SU-DHL-6 (cell line): ENCODE results near the gene BMPR1B.

ENCODE experiments used
- H2AFZ ChIP-seq: fragments of 200-600 bp; sonication (generic); 2 replicates; pipeline ENCODE4 v1.6.1; 2014; ENCODE audit warnings: low read depth, mild to moderate bottlenecking, moderate library complexity, mixed read lengths, antibody characterized with exemption, low read length; ENCODE audit not compliant: severe bottlenecking
- H3F3A ChIP-seq: fragments of 200-600 bp; shearing (Covaris generic); 2 replicates; pipeline ENCODE4 v1.6.0; 2016; ENCODE audit warnings: antibody characterized with exemption, mild to moderate bottlenecking; ENCODE audit not compliant: insufficient read depth
- H3K27ac ChIP-seq: fragments of 200-600 bp; sonication (generic); 2 replicates; pipeline ENCODE4 v1.5.1; 2016; ENCODE audit warnings: low read depth, mild to moderate bottlenecking, low read length, moderate library complexity, mixed read lengths
- H3K27me3 ChIP-seq: fragments of 200-600 bp; sonication (generic), shearing (Covaris generic); 2 replicates; pipeline ENCODE4 v1.6.0; 2014; ENCODE audit warnings: mild to moderate bottlenecking, low read length
- H3K36me3 ChIP-seq: fragments of 200-600 bp; sonication (generic); 2 replicates; pipeline ENCODE4 v1.6.1; 2014; ENCODE audit warnings: mild to moderate bottlenecking, low read length, mixed read lengths
- H3K4me2 ChIP-seq: fragments of 300-600, 200-600 bp; shearing (Covaris generic), sonication (generic); 2 replicates; pipeline ENCODE4 v1.6.0; 2014; ENCODE audit warnings: low read length, low read depth, mild to moderate bottlenecking; ENCODE audit not compliant: poor library complexity, severe bottlenecking
- H3K4me3 ChIP-seq: fragments of 200-600 bp; sonication (generic); 2 replicates; pipeline ENCODE4 v1.5.1; 2014; ENCODE audit warnings: antibody characterized with exemption, low read length, mild to moderate bottlenecking, mixed read lengths; ENCODE audit not compliant: insufficient read depth, poor library complexity, severe bottlenecking
- H3K79me2 ChIP-seq: fragments of 200-600 bp; sonication (generic); 2 replicates; pipeline ENCODE4 v1.6.1; 2014; ENCODE audit warnings: mild to moderate bottlenecking, low read length, moderate library complexity; ENCODE audit not compliant: insufficient read depth
- H3K9ac ChIP-seq: fragments of 200-600 bp; sonication (generic); 2 replicates; pipeline ENCODE4 v1.7.0; 2014; ENCODE audit warnings: mild to moderate bottlenecking, low read length
- H3K9me2 ChIP-seq: fragments of 200-600 bp; sonication (generic); replicated peaks from 2 replicates; pipeline ENCODE4 v1.6.1; 2014; ENCODE audit warnings: low read length; ENCODE audit not compliant: insufficient read depth
- H3K9me3 ChIP-seq: fragments of 200-600 bp; sonication (generic); 2 replicates; pipeline ENCODE4 v1.6.1; 2014; ENCODE audit warnings: low read length, mixed read lengths; ENCODE audit not compliant: insufficient read depth
- H4K20me1 ChIP-seq: fragments of 200-600 bp; sonication (generic); 2 replicates; pipeline ENCODE4 v1.6.1; 2014; ENCODE audit warnings: low read depth, mild to moderate bottlenecking, antibody characterized with exemption, low read length, moderate library complexity, mixed read lengths
- EZH2phosphoT487 ChIP-seq: fragments of 200-600 bp; sonication (generic), shearing (Covaris generic); conservative IDR thresholded peaks from 2 replicates; pipeline ENCODE4 v1.6.1; 2018; ENCODE audit warnings: mild to moderate bottlenecking, antibody characterized with exemption, low read length, moderate library complexity, mixed read lengths
- TF ChIP-seq, protein P1 (sequence below): fragments of 200-600 bp; sonication (generic); IDR thresholded peaks from one replicate; pipeline ENCODE4 v1.5.1; 2017; ENCODE audit warnings: antibody characterized with exemption, mild to moderate bottlenecking, low read length, moderate library complexity; ENCODE audit not compliant: insufficient read depth, poor library complexity, severe bottlenecking

The BMPR1B gene

DNA sequence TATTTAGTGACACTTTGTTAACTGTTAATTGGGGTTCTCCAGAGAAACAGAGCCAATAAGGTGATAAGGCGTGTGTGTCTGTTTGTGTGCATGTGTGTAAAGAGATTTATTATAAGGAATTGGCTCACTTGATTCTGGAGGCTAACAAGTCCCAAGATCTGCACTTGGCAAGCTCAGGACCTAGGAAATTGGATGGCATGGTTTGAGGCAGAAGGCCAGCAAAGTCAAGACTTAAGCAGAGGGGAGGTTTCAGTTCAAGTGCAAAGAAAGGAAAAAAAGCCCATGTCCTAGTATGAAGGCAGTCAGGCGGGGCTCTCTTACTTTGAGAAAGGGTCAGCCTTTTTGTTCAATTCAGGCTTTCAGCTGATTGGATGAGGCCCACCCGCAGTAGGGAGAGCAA, 314.1 kb downstream of the BMPR1B start:
- Histone ChIP-seq H2AFZ (no peak overlapping the region), H3K9me2 (no peaks in the 10 kb centered on the region), H3F3A (no peaks in the 10 kb centered on the region), H3K36me3 (no peaks in the 10 kb centered on the region), H3K27me3 (no peaks in the 10 kb centered on the region), H3K9me3 (no peaks in the 10 kb centered on the region), H3K4me3 (no peak overlapping the region), H3K79me2 (no peaks in the 10 kb centered on the region), H3K27ac (no peak overlapping the region), H3K4me2 (no peak overlapping the region), H4K20me1 (no peaks in the 10 kb centered on the region), H3K9ac (no peak overlapping the region)
- TF ChIP-seq EZH2phosphoT487: no peak
- TF ChIP-seq, protein P1, sequence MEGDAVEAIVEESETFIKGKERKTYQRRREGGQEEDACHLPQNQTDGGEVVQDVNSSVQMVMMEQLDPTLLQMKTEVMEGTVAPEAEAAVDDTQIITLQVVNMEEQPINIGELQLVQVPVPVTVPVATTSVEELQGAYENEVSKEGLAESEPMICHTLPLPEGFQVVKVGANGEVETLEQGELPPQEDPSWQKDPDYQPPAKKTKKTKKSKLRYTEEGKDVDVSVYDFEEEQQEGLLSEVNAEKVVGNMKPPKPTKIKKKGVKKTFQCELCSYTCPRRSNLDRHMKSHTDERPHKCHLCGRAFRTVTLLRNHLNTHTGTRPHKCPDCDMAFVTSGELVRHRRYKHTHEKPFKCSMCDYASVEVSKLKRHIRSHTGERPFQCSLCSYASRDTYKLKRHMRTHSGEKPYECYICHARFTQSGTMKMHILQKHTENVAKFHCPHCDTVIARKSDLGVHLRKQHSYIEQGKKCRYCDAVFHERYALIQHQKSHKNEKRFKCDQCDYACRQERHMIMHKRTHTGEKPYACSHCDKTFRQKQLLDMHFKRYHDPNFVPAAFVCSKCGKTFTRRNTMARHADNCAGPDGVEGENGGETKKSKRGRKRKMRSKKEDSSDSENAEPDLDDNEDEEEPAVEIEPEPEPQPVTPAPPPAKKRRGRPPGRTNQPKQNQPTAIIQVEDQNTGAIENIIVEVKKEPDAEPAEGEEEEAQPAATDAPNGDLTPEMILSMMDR: no peak

DNA sequence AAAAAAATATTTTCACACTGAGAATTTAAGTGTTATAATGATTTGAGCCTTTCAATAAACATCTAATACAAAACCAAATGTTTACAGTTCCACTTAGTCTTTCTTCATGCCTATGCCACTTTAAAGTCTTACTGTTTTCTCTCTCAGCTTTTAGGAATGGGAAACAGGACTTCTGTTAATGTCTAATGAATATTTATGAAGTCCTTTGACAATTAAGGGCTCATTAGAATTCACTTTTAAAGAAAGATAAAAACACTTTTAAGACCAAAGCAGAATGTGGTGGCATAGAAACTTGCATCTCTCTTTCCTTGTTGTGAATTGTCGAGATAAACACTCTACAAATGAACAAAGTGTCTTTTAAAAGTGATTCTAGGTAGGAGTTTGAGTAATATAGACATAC, 315.9 kb downstream of the BMPR1B start:
- H3K27ac ChIP-seq: no peak overlapping the region
- H3K9me2 ChIP-seq: no peaks in the 10 kb centered on the region
- H3K27me3 ChIP-seq: no peaks in the 10 kb centered on the region
- H3K9ac ChIP-seq: no peak overlapping the region
- H3K9me3 ChIP-seq: no peaks in the 10 kb centered on the region
- no peaks in the 10 kb centered on the region for H3K79me2 ChIP-seq
- no peak overlapping the region for H3K4me2 ChIP-seq
- no peak for TF ChIP-seq EZH2phosphoT487
- TF ChIP-seq, protein P1: no peak
- no peaks in the 10 kb centered on the region for H4K20me1 ChIP-seq
- H2AFZ ChIP-seq: no peak overlapping the region
- H3F3A ChIP-seq: no peaks in the 10 kb centered on the region
- H3K36me3 ChIP-seq: no peaks in the 10 kb centered on the region
- no peak overlapping the region for H3K4me3 ChIP-seq

DNA sequence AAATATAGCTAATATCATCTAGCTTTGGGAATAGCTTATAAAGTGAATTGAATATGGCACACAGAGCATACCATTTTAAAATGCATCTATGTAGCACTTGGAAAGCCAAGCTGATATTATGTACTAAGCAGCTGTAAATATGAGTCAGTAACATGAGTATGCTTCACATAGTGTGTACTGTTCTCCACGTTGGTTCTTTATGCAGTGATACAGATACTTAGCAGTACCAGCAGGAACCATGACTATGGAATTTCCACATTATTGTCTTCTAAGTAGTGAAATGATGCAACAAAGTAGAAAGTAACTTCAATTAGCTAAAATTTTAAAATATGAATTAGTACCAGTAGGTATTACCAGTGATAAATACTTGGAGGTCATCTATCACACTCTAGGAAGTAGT, 320.1 kb downstream of the BMPR1B start:
- H3K9me3 ChIP-seq: no peaks in the 10 kb centered on the region
- H3K4me2 ChIP-seq: no peak overlapping the region
- no peaks in the 10 kb centered on the region for H4K20me1 ChIP-seq
- no peaks in the 10 kb centered on the region for H3K36me3 ChIP-seq
- no peak overlapping the region for H2AFZ ChIP-seq
- no peak for TF ChIP-seq EZH2phosphoT487
- TF ChIP-seq, protein P1: no peak
- H3K9me2 ChIP-seq: no peaks in the 10 kb centered on the region
- no peaks in the 10 kb centered on the region for H3K27me3 ChIP-seq
- no peak overlapping the region for H3K9ac ChIP-seq
- H3K27ac ChIP-seq: no peak overlapping the region
- H3F3A ChIP-seq: no peaks in the 10 kb centered on the region
- no peaks in the 10 kb centered on the region for H3K79me2 ChIP-seq
- no peak overlapping the region for H3K4me3 ChIP-seq
